ENCODE results near the gene PLCB3. TPM values are rescaled to one million over a fixed set of nuclear protein-coding genes. Genes with fewer than 3 reads are reported as not detected.

PLCB3 gene
- polyA plus RNA-seq, 1 experiment = 11.7 TPM

DNA sequence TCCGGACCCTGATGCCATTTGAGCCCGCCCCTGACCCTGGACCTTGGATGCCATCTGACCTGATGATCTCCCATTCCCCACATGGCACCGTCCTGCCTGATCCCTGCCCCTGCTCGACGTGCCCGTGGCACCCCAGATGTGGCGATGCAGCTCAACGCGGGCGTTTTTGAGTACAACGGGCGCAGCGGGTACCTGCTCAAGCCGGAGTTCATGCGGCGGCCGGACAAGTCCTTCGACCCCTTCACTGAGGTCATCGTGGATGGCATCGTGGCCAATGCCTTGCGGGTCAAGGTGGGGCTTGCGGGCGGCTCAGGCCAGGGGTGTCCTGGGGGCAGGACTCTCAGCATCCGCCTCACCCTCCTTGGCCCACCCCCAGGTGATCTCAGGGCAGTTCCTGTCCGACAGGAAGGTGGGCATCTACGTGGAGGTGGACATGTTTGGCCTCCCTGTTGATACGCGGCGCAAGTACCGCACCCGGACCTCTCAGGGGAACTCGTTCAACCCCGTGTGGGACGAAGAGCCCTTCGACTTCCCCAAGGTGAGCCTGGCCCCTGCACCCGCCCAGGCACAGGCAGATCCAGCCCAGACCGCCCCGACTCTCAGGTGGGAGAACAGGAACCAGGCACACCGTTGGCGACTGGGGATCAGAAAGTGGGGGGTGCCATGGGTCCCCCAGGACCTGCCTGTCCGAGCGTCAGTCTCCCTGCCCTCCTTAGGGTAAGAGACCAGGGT, 11.1 kb downstream of the PLCB3 start:
- H3K9me3 ChIP-seq (ENCODE audit: control insufficient read depth, insufficient read depth, low read length) = no peaks in the 10 kb centered on the region; the same call in 1 of the 2 replicates
- TF ChIP-seq, protein P1, sequence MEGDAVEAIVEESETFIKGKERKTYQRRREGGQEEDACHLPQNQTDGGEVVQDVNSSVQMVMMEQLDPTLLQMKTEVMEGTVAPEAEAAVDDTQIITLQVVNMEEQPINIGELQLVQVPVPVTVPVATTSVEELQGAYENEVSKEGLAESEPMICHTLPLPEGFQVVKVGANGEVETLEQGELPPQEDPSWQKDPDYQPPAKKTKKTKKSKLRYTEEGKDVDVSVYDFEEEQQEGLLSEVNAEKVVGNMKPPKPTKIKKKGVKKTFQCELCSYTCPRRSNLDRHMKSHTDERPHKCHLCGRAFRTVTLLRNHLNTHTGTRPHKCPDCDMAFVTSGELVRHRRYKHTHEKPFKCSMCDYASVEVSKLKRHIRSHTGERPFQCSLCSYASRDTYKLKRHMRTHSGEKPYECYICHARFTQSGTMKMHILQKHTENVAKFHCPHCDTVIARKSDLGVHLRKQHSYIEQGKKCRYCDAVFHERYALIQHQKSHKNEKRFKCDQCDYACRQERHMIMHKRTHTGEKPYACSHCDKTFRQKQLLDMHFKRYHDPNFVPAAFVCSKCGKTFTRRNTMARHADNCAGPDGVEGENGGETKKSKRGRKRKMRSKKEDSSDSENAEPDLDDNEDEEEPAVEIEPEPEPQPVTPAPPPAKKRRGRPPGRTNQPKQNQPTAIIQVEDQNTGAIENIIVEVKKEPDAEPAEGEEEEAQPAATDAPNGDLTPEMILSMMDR (IDR thresholded peaks at IDR 0.05; ENCODE audit: low read depth, low read length) = no peak
- no peak for DNase-seq (ENCODE audit: low read depth, low spot score)
- CTCF ChIA-PET = interaction anchor here (1.0 to 1.5 kb wide), 2 partner anchors 12 to 42 kb away, joined by 3 to 4 read pairs; partner anchors contain the start of gene PLCB3
- POLR2A ChIA-PET = interaction anchor here (0.7 kb wide), 1 partner anchor 10 kb away, joined by 8 read pairs; no protein-coding TSS in a partner anchor
- no peak overlapping the region for H3K27ac ChIP-seq (ENCODE audit: low read depth, low read length)
- H3K4me3 ChIP-seq (ENCODE audit: low read depth, low read length) = no peak overlapping the region
- no peaks in the 10 kb centered on the region for H3K27me3 ChIP-seq (ENCODE audit: control insufficient read depth, insufficient read depth, low read length)

DNA sequence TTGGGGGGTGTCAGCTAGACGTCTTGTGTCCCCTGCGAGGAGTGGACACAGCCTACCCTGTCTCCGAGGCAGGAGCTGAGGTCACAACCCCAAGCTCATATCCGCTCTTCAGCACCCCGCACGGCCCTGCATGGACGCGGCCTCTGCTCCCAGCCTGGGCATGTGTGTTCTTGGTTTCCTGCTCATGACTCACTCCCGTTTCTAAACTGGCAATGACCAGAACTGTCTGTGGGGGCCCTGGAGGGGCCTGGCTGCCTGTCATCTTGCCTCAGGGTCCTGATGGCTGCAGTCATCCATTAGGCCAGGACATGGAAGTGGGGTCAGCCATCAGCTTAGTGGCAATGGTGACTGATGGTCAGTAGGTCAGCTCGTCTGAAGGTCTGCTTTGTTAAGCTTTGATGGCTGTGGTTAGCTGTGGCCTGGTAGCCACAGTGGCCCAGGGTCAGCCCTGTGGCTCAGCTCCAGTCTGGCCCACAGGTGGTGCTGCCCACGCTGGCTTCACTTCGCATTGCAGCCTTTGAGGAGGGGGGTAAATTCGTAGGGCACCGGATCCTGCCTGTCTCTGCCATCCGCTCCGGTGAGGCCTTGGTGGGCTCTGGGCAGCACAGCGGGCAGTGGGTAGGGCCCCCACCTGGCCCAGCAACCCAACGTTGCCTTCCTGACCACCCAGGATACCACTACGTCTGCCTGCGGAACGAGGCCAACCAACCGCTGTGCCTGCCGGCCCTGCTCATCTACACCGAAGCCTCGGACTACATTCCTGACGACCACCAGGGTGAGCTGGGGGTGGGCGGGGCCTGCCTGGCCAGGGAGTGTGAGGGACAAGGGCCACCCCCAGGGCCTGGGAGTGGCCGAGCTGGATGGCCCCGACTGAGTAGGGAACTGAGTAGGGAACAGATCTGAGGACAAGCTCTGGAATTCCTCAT, 12.0 kb downstream of the PLCB3 start:
- no peaks in the 10 kb centered on the region; the same call in 1 of the 2 replicates for H3K9me3 ChIP-seq (ENCODE audit: control insufficient read depth, insufficient read depth, low read length)
- H3K27me3 ChIP-seq (ENCODE audit: control insufficient read depth, insufficient read depth, low read length) = no peaks in the 10 kb centered on the region
- ChIA-PET CTCF (interaction anchor here (1.5 to 2.5 kb wide), 2 partner anchors 13 to 41 kb away, joined by 4 to 12 read pairs; partner anchors contain the start of gene PLCB3), POLR2A (interaction anchor here (0.7 to 1.3 kb wide), 2 partner anchors 11 kb away, joined by 8 to 11 read pairs; no protein-coding TSS in a partner anchor)
- DNase-seq (ENCODE audit: low read depth, low spot score) = no peak
- TF ChIP-seq, protein P1 (IDR thresholded peaks at IDR 0.05; ENCODE audit: low read depth, low read length) = no peak
- no peak overlapping the region for H3K4me3 ChIP-seq (ENCODE audit: low read depth, low read length)
- peak overlapping the region; percentile 2 for H3K27ac ChIP-seq (ENCODE audit: low read depth, low read length)

DNA sequence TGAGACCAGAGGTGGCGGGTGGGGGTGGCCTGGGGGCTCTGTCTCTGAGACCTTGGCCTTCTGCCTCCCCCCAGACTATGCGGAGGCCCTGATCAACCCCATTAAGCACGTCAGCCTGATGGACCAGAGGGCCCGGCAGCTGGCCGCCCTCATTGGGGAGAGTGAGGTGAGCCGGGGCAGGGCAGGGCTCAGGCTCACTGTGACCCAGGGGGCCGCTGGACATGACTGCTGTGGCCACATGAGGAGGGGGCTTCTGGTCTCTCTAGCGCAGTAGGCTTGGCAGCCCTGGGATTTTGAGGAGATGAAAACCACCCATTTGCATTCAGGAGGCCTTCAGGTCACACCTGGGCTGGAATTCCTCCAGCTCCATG, 12.6 kb downstream of the PLCB3 start:
- Histone ChIP-seq H3K27ac (ENCODE audit: low read depth, low read length) (no peak overlapping the region), H3K4me3 (ENCODE audit: low read depth, low read length) (no peak overlapping the region), H3K9me3 (ENCODE audit: control insufficient read depth, insufficient read depth, low read length) (no peaks in the 10 kb centered on the region; the same call in 1 of the 2 replicates), H3K27me3 (ENCODE audit: control insufficient read depth, insufficient read depth, low read length) (no peaks in the 10 kb centered on the region)
- CTCF ChIA-PET = interaction anchor here (1.5 to 2.5 kb wide), 2 partner anchors 14 to 41 kb away, joined by 4 to 12 read pairs; partner anchors contain the start of gene PLCB3
- DNase-seq (ENCODE audit: low read depth, low spot score) = no peak
- TF ChIP-seq, protein P1 (IDR thresholded peaks at IDR 0.05; ENCODE audit: low read depth, low read length) = no peak
- POLR2A ChIA-PET = interaction anchor here (0.6 to 1.3 kb wide), 2 partner anchors 12 to 31 kb away, joined by 4 to 11 read pairs; no protein-coding TSS in a partner anchor

DNA sequence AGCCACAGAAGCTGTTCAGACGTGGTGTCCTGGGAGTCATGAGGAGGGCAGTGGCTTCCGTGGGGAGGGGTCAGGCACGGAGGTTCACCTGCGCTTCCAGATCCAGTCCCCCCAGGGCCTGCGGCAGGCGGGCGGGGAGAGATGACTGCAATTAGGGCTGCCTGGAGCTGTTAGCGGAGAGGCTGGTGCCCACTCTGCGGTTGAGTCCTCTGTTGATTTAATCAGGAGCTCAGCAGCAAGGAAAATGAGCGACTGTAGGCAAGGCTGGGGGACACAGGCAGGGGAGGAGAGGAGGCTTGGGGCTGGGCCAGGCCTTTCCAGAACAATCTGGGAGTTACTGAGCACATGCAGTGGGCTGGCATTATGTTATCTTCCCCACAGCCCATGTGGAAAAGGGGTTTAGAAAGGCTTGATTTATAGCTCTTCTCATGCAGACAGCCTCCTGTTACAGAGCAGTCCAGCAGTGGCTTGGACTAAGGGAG, 13.1 kb downstream of the PLCB3 start:
- Histone ChIP-seq H3K27me3 (ENCODE audit: control insufficient read depth, insufficient read depth, low read length) (no peaks in the 10 kb centered on the region), H3K9me3 (ENCODE audit: control insufficient read depth, insufficient read depth, low read length) (no peaks in the 10 kb centered on the region; the same call in 1 of the 2 replicates), H3K27ac (ENCODE audit: low read depth, low read length) (no peak overlapping the region), H3K4me3 (ENCODE audit: low read depth, low read length) (no peak overlapping the region)
- TF ChIP-seq, protein P1 (IDR thresholded peaks at IDR 0.05; ENCODE audit: low read depth, low read length) = no peak
- no peak for DNase-seq (ENCODE audit: low read depth, low spot score)
- CTCF ChIA-PET = interaction anchor here (1.5 to 2.5 kb wide), 2 partner anchors 14 to 40 kb away, joined by 4 to 12 read pairs; partner anchors contain the start of gene PLCB3
- POLR2A ChIA-PET = interaction anchor here (0.6 to 1.3 kb wide), 2 partner anchors 12 to 31 kb away, joined by 4 to 11 read pairs; no protein-coding TSS in a partner anchor

All from AG04450 (cell line).